Lower lobe of right lung (tissue), 2 donors: ENCODE results near the gene CCDC107. TPM values are rescaled to one million over a fixed set of nuclear protein-coding genes. Genes with fewer than 3 reads are reported as not detected.
"Not testable (repeated sequence)": the region's sequence is repeated elsewhere in the genome, so short reads cannot be mapped to it uniquely, and the experiment has no call there.

ENCODE experiments used
- ATAC-seq, 2 donors: fragments of 200-7000 bp; cut with Tn5 transposase; one replicate each; pipeline ENCODE4 v1.9.1; 2020 to 2022; ENCODE audit warnings: mild to moderate bottlenecking in 2 of 2, moderate library complexity in 2 of 2
- DNase-seq: peaks from one replicate; pipeline ENCODE4 v3.0.0-alpha.2; 2020
- H3K27ac ChIP-seq: fragments of 200-600 bp; one replicate; pipeline ENCODE4 v1.8.0; 2022
- H3K27me3 ChIP-seq: fragments of 200-600 bp; one replicate; pipeline ENCODE4 v1.8.0; 2022; ENCODE audit warnings: low read depth
- H3K36me3 ChIP-seq: fragments of 200-600 bp; one replicate; pipeline ENCODE4 v1.8.0; 2022; ENCODE audit warnings: mild to moderate bottlenecking
- H3K4me1 ChIP-seq: fragments of 200-600 bp; one replicate; pipeline ENCODE4 v1.8.0; 2022
- H3K4me3 ChIP-seq: fragments of 200-600 bp; one replicate; pipeline ENCODE4 v1.8.0; 2022; ENCODE audit warnings: mild to moderate bottlenecking
- H3K9me3 ChIP-seq: fragments of 200-600 bp; one replicate; pipeline ENCODE4 v1.8.0; 2022
- CTCF ChIP-seq: fragments of 200-600 bp; IDR thresholded peaks from one replicate; pipeline ENCODE4 v1.8.0; 2022; ENCODE audit warnings: antibody characterized with exemption, mild to moderate bottlenecking
- intact Hi-C: fragments of 100-400 bp; cut with DNase I; formaldehyde crosslinking; loops from one replicate; pipeline ENCODE4 v1.11.0; 2022
- total RNA-seq: library from RNA; stranded (reverse); fragmentation: NEBNext Ultra II Directional; extraction: Animal tissue kit (Norgen Biotek cat#: 25700); gene quantifications from one replicate; pipeline ENCODE4 v1.2.1, GENCODE V29; 2021
- donor health status: DM: no; HTN: yes; CAD: no; lungs with severe emphysema.

CCDC107 gene
- total RNA-seq, 1 donor from 2014 or later: 28.9 TPM

GRCh38 chr9:35635730-35636129 is 22.4 kb upstream of the CCDC107 start:
- ATAC-seq: peak in 1 of 2 donors; percentile 73

GRCh38 chr9:35636135-35636876 is 21.8 kb upstream of the CCDC107 start:
- intact Hi-C loops: no loop called here
- H3K27me3 ChIP-seq: no peaks in the 10 kb centered on the region
- H3K4me1 ChIP-seq: peaks cover 19% of the 10 kb centered on the region
- H3K36me3 ChIP-seq: no peaks in the 10 kb centered on the region
- peak overlapping the region; percentile 53 for H3K27ac ChIP-seq
- no peaks in the 10 kb centered on the region for H3K9me3 ChIP-seq
- DNase-seq (no peak), ATAC-seq (peak; percentile 51 to 54)
- no peak overlapping the region for H3K4me3 ChIP-seq
- TF ChIP-seq CTCF: no peak

More at GRCh38 chr9:35635730-35636129, 22.4 kb upstream of the CCDC107 start:
- no peak for TF ChIP-seq CTCF
- intact Hi-C loops: no loop called here
- peak overlapping the region; percentile 53 for H3K27ac ChIP-seq
- H3K4me1 ChIP-seq: peaks cover 19% of the 10 kb centered on the region
- no peaks in the 10 kb centered on the region for H3K36me3 ChIP-seq
- H3K27me3 ChIP-seq: no peaks in the 10 kb centered on the region
- no peak overlapping the region for H3K4me3 ChIP-seq
- DNase-seq: no peak
- no peaks in the 10 kb centered on the region for H3K9me3 ChIP-seq

- ATAC-seq, DNase-seq, H3K4me3 ChIP-seq, H3K36me3 ChIP-seq, H3K9me3 ChIP-seq, H3K27ac ChIP-seq, H3K27me3 ChIP-seq, intact Hi-C loops: not testable (repeated sequence)
- H3K4me1 ChIP-seq: peaks cover 19% of the 10 kb centered on the region
Observed at GRCh38 chr9:35636877-35637246, 21.2 kb upstream of the CCDC107 start.

GRCh38 chr9:35637427-35637955 is 20.6 kb upstream of the CCDC107 start:
- H3K27me3 ChIP-seq, H3K9me3 ChIP-seq, H3K4me3 ChIP-seq, H3K36me3 ChIP-seq, H3K27ac ChIP-seq, intact Hi-C loops, ATAC-seq, DNase-seq: not testable (repeated sequence)
- H3K4me1 ChIP-seq: peaks cover 19% of the 10 kb centered on the region

- H3K4me1 ChIP-seq: peaks cover 19% of the 10 kb centered on the region
- H3K36me3 ChIP-seq, H3K27ac ChIP-seq, H3K4me3 ChIP-seq, ATAC-seq, H3K27me3 ChIP-seq, H3K9me3 ChIP-seq, DNase-seq, intact Hi-C loops: not testable (repeated sequence)
Observed at GRCh38 chr9:35638751-35639150, 19.3 kb upstream of the CCDC107 start.

- not testable (repeated sequence) for H3K9me3 ChIP-seq
Observed at GRCh38 chr9:35639225-35639624, 18.9 kb upstream of the CCDC107 start.

GRCh38 chr9:35639631-35640030 is 18.5 kb upstream of the CCDC107 start:
- no peaks in the 10 kb centered on the region for H3K27me3 ChIP-seq
- no peak overlapping the region for H3K27ac ChIP-seq
- no peaks in the 10 kb centered on the region for H3K9me3 ChIP-seq
- no peak for DNase-seq
- H3K4me1 ChIP-seq: peaks cover 25% of the 10 kb centered on the region
- ATAC-seq: no peak
- no peak for TF ChIP-seq CTCF
- H3K36me3 ChIP-seq: no peaks in the 10 kb centered on the region
- intact Hi-C loops: no loop called here
- H3K4me3 ChIP-seq: no peak overlapping the region

More at GRCh38 chr9:35639225-35639624, 18.9 kb upstream of the CCDC107 start:
- H3K4me1 ChIP-seq: peaks cover 20% of the 10 kb centered on the region
- H3K36me3 ChIP-seq, H3K4me3 ChIP-seq, H3K27me3 ChIP-seq, DNase-seq, intact Hi-C loops, ATAC-seq, H3K27ac ChIP-seq: not testable (repeated sequence)

- H3K36me3 ChIP-seq, H3K27ac ChIP-seq, intact Hi-C loops, H3K4me3 ChIP-seq, DNase-seq, H3K9me3 ChIP-seq, H3K27me3 ChIP-seq, ATAC-seq: not testable (repeated sequence)
- H3K4me1 ChIP-seq: peaks cover 30% of the 10 kb centered on the region
Observed at GRCh38 chr9:35640431-35640830, 17.7 kb upstream of the CCDC107 start.

GRCh38 chr9:35641478-35641877 is 16.6 kb upstream of the CCDC107 start:
- H3K27ac ChIP-seq, H3K36me3 ChIP-seq, intact Hi-C loops, H3K27me3 ChIP-seq, H3K4me3 ChIP-seq, DNase-seq, H3K9me3 ChIP-seq, ATAC-seq: not testable (repeated sequence)
- peaks cover 29% of the 10 kb centered on the region for H3K4me1 ChIP-seq
